GDM1 (cell line): ENCODE data around the gene NCDN.
A peak's percentile ranks its signal among the peaks of the same experiment; 100 is the strongest.
"Not testable (repeated sequence)": the region's sequence is repeated elsewhere in the genome, so short reads cannot be mapped to it uniquely, and the experiment has no call there.

ENCODE experiments used
- DNase-seq: peaks from one replicate; lab custom pipeline; 2025; lab: John Stamatoyannopoulos, UW

The NCDN gene

GRCh38 chr1:35571263-35571662, 13.7 kb downstream of the NCDN start:
- DNase-seq = no peak

GRCh38 chr1:35572296-35572695, 14.7 kb downstream of the NCDN start:
- DNase-seq = no peak

- no peak for DNase-seq
These were observed 15.9 kb downstream of the NCDN start, which contains the start of gene TFAP2E for GRCh38 chr1:35573198-35574124. TSS of gene TFAP2E (plus strand) at chr1:35573314. CDS start at chr1:35573578, 264 bp downstream.

GRCh38 chr1:35574125-35574654, 16.6 kb downstream of the NCDN start:
- no peak for DNase-seq

- no peak for DNase-seq
These were observed 17.2 kb downstream of the NCDN start for GRCh38 chr1:35574655-35575415.

GRCh38 chr1:35575416-35575958, 17.9 kb downstream of the NCDN start:
- DNase-seq = no peak

GRCh38 chr1:35576061-35576765, 18.6 kb downstream of the NCDN start:
- no peak for DNase-seq

GRCh38 chr1:35576766-35577070, 19.1 kb downstream of the NCDN start:
- DNase-seq = not testable (repeated sequence)

- DNase-seq = peak; percentile 90
These were observed 19.7 kb downstream of the NCDN start for GRCh38 chr1:35577071-35577998.

GRCh38 chr1:35580949-35581388, 23.4 kb downstream of the NCDN start:
- no peak for DNase-seq

GRCh38 chr1:35581621-35582020, 24.0 kb downstream of the NCDN start:
- DNase-seq = not testable (repeated sequence)

GRCh38 chr1:35585281-35585680, 27.7 kb downstream of the NCDN start:
- no peak for DNase-seq

GRCh38 chr1:35585805-35586204, 28.2 kb downstream of the NCDN start:
- not testable (repeated sequence) for DNase-seq

GRCh38 chr1:35586808-35587207, 29.2 kb downstream of the NCDN start:
- no peak for DNase-seq

- DNase-seq = no peak
These were observed 30.1 kb downstream of the NCDN start for GRCh38 chr1:35587736-35588135.

GRCh38 chr1:35588197-35588910, 30.8 kb downstream of the NCDN start:
- DNase-seq = no peak

GRCh38 chr1:35589516-35590427, 32.2 kb downstream of the NCDN start:
- no peak for DNase-seq

- DNase-seq = no peak
These were observed 33.0 kb downstream of the NCDN start for GRCh38 chr1:35590476-35591040.

GRCh38 chr1:35591211-35591610, 33.6 kb downstream of the NCDN start:
- DNase-seq = no peak
